ENCODE measurements around the gene LYL1.

The LYL1 gene

DNA sequence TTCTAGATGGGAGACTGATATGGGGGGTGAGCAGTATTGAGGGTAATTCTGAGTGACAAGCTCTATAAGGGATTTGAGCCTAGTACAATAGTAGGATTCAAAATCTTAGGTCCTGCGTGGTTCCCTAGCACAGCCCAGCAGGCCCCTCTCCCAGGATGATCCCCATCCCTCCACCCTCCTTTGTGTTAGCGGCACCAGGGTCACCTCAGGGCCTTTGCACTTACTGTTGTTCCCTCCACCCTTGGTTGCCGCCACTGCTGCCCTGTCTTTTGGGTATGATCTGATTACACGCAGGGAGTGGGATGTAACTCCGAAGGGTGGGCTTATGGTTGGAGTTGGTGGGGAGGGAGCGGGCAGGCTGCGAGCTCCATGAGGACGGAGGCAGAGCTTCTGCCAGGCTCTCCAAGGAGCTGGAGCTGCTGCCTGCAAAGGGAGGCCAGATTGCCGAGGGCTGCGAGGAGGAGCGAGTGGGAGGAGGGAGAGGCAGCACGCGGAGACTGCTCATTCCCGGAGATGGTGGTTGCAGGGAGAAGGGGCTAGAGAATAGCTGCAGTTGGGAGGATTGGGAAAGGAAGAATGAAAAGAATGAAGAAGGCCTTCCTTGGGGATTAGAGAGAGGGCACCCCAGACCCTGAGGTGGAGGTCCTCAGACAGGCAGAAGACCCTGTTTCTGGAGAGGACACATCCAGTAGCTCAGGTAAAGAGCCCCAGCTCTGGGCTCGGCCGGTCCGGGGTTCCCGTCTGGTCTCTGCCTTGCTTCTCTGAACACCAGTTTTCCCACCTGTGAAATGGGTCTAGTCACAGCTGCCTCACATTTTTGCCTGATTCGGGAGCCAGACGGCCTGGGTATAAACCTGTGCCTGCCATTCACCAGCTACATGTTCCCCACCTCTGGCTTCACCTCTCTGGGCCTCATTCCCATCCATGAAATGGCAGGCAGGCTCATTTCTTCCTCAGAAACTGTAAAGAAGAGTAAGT, 20.6 kb upstream of the LYL1 start:
- H3K27me3 Mint-ChIP-seq (ENCODE audit: low read depth) = peaks cover 4% of the 10 kb centered on the region
- peak overlapping the region in 1 of 3 experiments; percentile 73 for H3K4me3 Mint-ChIP-seq
- H3K9me3 Mint-ChIP-seq = no peaks in the 10 kb centered on the region
- peaks cover 5% of the 10 kb centered on the region for H3K36me3 Mint-ChIP-seq (ENCODE audit: low read depth)
- TF ChIP-seq, protein P1, sequence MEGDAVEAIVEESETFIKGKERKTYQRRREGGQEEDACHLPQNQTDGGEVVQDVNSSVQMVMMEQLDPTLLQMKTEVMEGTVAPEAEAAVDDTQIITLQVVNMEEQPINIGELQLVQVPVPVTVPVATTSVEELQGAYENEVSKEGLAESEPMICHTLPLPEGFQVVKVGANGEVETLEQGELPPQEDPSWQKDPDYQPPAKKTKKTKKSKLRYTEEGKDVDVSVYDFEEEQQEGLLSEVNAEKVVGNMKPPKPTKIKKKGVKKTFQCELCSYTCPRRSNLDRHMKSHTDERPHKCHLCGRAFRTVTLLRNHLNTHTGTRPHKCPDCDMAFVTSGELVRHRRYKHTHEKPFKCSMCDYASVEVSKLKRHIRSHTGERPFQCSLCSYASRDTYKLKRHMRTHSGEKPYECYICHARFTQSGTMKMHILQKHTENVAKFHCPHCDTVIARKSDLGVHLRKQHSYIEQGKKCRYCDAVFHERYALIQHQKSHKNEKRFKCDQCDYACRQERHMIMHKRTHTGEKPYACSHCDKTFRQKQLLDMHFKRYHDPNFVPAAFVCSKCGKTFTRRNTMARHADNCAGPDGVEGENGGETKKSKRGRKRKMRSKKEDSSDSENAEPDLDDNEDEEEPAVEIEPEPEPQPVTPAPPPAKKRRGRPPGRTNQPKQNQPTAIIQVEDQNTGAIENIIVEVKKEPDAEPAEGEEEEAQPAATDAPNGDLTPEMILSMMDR (IDR thresholded peaks at IDR 0.05; ENCODE audit: unreplicated experiment in 3 of 3) = no peak
- H3K27ac Mint-ChIP-seq = peak overlapping the region in 2 of 3 experiments; percentile 31 to 39
- H3K4me1 Mint-ChIP-seq = peaks cover 18% of the 10 kb centered on the region

DNA sequence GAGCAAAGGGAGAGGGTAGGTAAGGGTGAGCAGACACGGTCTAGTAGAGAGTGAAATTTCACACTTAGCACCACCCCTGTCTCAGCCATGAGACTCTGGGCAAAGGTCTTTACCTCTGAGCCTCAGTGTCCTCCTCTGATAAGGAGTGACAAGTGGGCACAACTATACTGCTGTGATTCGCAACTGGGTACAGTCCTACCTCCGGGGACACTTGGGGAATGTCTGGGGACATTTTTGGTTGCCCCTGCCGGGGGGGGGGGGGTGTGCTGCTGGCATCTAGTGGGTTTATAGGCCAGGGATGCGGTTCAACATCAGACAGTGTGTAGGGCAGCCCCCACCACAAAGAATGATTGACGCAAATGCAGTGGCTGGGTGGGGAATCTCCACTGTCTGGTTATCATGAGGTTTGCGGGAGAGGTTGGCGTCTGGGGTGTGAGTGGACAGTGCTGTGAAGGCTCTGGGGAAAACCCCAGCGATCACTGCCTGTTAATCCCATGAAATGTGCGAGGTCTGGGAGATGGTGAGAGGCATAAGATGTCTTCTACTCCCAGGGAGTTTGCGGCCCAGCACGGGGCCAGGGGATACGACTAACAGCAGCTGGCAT, 19.7 kb upstream of the LYL1 start:
- peaks cover 4% of the 10 kb centered on the region for H3K27me3 Mint-ChIP-seq (ENCODE audit: low read depth)
- H3K36me3 Mint-ChIP-seq (ENCODE audit: low read depth) = peaks cover 5% of the 10 kb centered on the region
- peak overlapping the region; percentile 56 to 76 (median 63) for H3K4me3 Mint-ChIP-seq
- TF ChIP-seq, protein P1 (IDR thresholded peaks at IDR 0.05; ENCODE audit: unreplicated experiment in 3 of 3) = no peak
- H3K27ac Mint-ChIP-seq = peak overlapping the region in 2 of 3 experiments; percentile 31 to 72
- peaks cover 22% of the 10 kb centered on the region for H3K4me1 Mint-ChIP-seq
- H3K9me3 Mint-ChIP-seq = no peaks in the 10 kb centered on the region

DNA sequence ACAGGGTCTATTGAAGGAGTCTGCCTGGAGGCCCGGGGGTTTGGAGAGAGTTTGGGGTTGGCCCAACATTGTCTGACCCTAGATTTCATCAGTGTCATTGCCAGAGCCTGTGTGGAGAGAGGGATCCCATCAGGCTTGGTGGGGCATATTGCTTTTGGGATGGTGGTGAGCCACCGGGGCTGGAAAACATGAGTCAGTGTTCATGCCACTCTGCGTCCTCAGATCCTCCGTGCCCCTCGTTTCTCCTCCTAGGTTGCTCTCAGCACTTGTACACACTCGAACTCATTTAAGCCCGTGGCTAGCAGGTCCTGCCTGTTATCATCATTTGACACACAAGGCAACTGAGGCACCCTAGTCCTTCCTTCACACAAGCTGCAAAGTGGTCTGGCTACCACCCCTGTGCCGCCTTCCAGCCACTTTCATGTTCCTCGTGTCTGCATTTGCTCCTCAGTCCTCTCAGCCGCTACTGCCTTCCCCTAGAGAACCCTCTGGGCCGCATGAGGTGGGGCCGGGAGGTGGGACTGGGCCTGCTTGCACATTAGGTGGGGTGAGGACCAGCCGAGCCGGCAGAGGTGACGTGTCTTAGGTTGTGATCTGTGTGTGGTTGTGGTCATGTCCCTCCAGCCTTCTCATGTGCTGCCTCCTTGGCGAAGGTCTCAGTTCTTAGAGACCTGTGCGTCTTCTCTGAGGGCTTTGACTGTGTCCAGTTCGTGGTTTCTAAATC, 19.1 kb upstream of the LYL1 start:
- H3K9me3 Mint-ChIP-seq = no peaks in the 10 kb centered on the region
- peak overlapping the region in 2 of 3 experiments; percentile 31 to 72 for H3K27ac Mint-ChIP-seq

GRCh38 chr19:13120817-13121216, 18.2 kb upstream of the LYL1 start:
- peaks cover 4% of the 10 kb centered on the region for H3K27me3 Mint-ChIP-seq (ENCODE audit: low read depth)
- H3K4me1 Mint-ChIP-seq = peaks cover 31% of the 10 kb centered on the region
- H3K27ac Mint-ChIP-seq = peak overlapping the region in 2 of 3 experiments; percentile 31 to 55

More for the DNA sequence above, 19.1 kb upstream of the LYL1 start:
- H3K36me3 Mint-ChIP-seq (ENCODE audit: low read depth) = peaks cover 5% of the 10 kb centered on the region
- peaks cover 26% of the 10 kb centered on the region for H3K4me1 Mint-ChIP-seq
- TF ChIP-seq, protein P1 (IDR thresholded peaks at IDR 0.05; ENCODE audit: unreplicated experiment in 3 of 3) = no peak
- H3K4me3 Mint-ChIP-seq = peak overlapping the region; percentile 76 to 95 (median 94)
- peaks cover 4% of the 10 kb centered on the region for H3K27me3 Mint-ChIP-seq (ENCODE audit: low read depth)

GRCh38 chr19:13120031-13120430, 17.4 kb upstream of the LYL1 start:
- H3K9me3 Mint-ChIP-seq = no peaks in the 10 kb centered on the region
- H3K4me3 Mint-ChIP-seq = peak overlapping the region; percentile 90 to 95 (median 94)
- H3K36me3 Mint-ChIP-seq (ENCODE audit: low read depth) = peaks cover 5% of the 10 kb centered on the region
- peaks cover 4% of the 10 kb centered on the region for H3K27me3 Mint-ChIP-seq (ENCODE audit: low read depth)
- H3K4me1 Mint-ChIP-seq = peaks cover 35% of the 10 kb centered on the region
- H3K27ac Mint-ChIP-seq = peak overlapping the region in 2 of 3 experiments; percentile 39 to 55
- TF ChIP-seq, protein P1 (IDR thresholded peaks at IDR 0.05; ENCODE audit: unreplicated experiment in 3 of 3) = no peak

More at GRCh38 chr19:13120817-13121216, 18.2 kb upstream of the LYL1 start:
- no peaks in the 10 kb centered on the region for H3K9me3 Mint-ChIP-seq
- peaks cover 5% of the 10 kb centered on the region for H3K36me3 Mint-ChIP-seq (ENCODE audit: low read depth)
- peak overlapping the region; percentile 76 to 95 (median 94) for H3K4me3 Mint-ChIP-seq
- TF ChIP-seq, protein P1 (IDR thresholded peaks at IDR 0.05; ENCODE audit: unreplicated experiment in 3 of 3) = no peak
